Nephron (organoid): Measurements from ENCODE around the gene NCOA5.
A peak's percentile ranks its signal among the peaks of the same experiment; 100 is the strongest.

ENCODE experiments used
- H3K27ac Mint-ChIP-seq, 3 experiments: 2 replicates each; pipeline ENCODE4 v1.8.0; 2020; ENCODE audit warnings: mixed read lengths in 3 of 3, mild to moderate bottlenecking in 2 of 3, moderate library complexity in 1 of 3
- H3K27me3 Mint-ChIP-seq: 2 replicates; pipeline ENCODE4 v1.8.0; 2021; ENCODE audit warnings: low read depth, mild to moderate bottlenecking, moderate library complexity, mixed read lengths
- H3K36me3 Mint-ChIP-seq: 2 replicates; pipeline ENCODE4 v1.8.0; 2020; ENCODE audit warnings: low read depth, mixed read lengths
- H3K4me1 Mint-ChIP-seq: 2 replicates; pipeline ENCODE4 v1.8.0; 2020; ENCODE audit warnings: mixed read lengths
- H3K4me3 Mint-ChIP-seq, 3 experiments: 2 replicates each; pipeline ENCODE4 v1.8.0; 2020; ENCODE audit warnings: mild to moderate bottlenecking in 3 of 3, mixed read lengths in 3 of 3, moderate library complexity in 2 of 3
- H3K9me3 Mint-ChIP-seq: 2 replicates; pipeline ENCODE4 v1.8.0; 2020; ENCODE audit warnings: mixed read lengths
- TF ChIP-seq, protein P1 (sequence below), 3 experiments: fragments of 200-600 bp; sonication (generic); IDR thresholded peaks; one replicate each; pipeline ENCODE4 v1.5.0; 2021; ENCODE audit warnings: antibody characterized with exemption in 3 of 3; ENCODE audit not compliant: unreplicated experiment in 3 of 3

NCOA5 gene

DNA sequence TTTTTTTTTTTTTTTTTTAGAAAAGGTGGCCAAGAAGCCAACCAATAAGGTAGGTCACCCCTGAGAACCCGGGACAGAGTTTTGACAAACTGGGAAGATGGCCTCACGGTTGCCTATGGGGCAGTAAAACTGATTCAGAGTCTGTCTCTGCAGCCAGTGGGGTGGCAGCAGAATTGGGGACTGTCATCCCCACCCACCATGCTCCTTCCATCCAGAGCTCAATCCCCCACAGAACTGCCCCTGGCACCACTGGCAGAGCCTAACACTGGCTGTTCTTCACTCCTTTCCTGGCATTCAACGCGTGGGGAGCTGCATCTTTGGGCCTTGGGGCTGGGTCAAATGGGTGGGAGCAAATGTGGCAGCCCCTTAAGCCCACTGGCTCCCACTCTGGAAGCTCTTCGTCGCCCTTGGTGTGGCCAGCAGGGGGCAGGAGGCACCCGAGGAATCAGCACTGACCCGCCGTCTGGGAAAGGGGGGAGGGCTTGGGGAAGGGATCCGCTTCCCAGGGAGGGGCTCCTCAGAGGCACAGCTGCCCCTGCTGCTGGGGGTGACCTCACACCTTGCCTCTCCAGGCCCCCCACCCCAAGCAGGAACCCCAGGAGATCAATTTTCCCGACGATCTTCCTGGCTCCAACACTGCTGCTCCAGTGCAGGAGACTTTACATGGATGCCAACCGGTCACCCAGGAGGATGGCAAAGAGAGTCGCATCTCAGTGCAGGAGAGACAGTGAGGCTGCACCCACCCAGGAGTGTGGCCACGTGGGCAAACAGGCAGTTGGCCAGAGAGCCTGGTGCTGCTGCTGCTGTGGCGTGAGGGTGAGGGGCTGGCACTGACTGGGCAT lies 38.8 kb upstream of the NCOA5 start:
- H3K27me3 Mint-ChIP-seq: peaks cover 58% of the 10 kb centered on the region
- no peaks in the 10 kb centered on the region for H3K9me3 Mint-ChIP-seq
- TF ChIP-seq, protein P1, sequence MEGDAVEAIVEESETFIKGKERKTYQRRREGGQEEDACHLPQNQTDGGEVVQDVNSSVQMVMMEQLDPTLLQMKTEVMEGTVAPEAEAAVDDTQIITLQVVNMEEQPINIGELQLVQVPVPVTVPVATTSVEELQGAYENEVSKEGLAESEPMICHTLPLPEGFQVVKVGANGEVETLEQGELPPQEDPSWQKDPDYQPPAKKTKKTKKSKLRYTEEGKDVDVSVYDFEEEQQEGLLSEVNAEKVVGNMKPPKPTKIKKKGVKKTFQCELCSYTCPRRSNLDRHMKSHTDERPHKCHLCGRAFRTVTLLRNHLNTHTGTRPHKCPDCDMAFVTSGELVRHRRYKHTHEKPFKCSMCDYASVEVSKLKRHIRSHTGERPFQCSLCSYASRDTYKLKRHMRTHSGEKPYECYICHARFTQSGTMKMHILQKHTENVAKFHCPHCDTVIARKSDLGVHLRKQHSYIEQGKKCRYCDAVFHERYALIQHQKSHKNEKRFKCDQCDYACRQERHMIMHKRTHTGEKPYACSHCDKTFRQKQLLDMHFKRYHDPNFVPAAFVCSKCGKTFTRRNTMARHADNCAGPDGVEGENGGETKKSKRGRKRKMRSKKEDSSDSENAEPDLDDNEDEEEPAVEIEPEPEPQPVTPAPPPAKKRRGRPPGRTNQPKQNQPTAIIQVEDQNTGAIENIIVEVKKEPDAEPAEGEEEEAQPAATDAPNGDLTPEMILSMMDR (IDR thresholded peaks at IDR 0.05; ENCODE audit: unreplicated experiment in 3 of 3): peak; percentile 60 to 63 (median 62)
- H3K4me1 Mint-ChIP-seq: peaks cover 30% of the 10 kb centered on the region
- no peak overlapping the region for H3K4me3 Mint-ChIP-seq
- H3K27ac Mint-ChIP-seq: no peak overlapping the region
- H3K36me3 Mint-ChIP-seq: no peaks in the 10 kb centered on the region

GRCh38 chr20:46127396-46128010 lies 37.7 kb upstream of the NCOA5 start:
- no peaks in the 10 kb centered on the region for H3K9me3 Mint-ChIP-seq
- no peaks in the 10 kb centered on the region for H3K36me3 Mint-ChIP-seq
- TF ChIP-seq, protein P1 (IDR thresholded peaks at IDR 0.05; ENCODE audit: unreplicated experiment in 3 of 3): no peak
- peaks cover 23% of the 10 kb centered on the region for H3K4me1 Mint-ChIP-seq
- peaks cover 59% of the 10 kb centered on the region for H3K27me3 Mint-ChIP-seq
- H3K4me3 Mint-ChIP-seq: no peak overlapping the region
- no peak overlapping the region for H3K27ac Mint-ChIP-seq

DNA sequence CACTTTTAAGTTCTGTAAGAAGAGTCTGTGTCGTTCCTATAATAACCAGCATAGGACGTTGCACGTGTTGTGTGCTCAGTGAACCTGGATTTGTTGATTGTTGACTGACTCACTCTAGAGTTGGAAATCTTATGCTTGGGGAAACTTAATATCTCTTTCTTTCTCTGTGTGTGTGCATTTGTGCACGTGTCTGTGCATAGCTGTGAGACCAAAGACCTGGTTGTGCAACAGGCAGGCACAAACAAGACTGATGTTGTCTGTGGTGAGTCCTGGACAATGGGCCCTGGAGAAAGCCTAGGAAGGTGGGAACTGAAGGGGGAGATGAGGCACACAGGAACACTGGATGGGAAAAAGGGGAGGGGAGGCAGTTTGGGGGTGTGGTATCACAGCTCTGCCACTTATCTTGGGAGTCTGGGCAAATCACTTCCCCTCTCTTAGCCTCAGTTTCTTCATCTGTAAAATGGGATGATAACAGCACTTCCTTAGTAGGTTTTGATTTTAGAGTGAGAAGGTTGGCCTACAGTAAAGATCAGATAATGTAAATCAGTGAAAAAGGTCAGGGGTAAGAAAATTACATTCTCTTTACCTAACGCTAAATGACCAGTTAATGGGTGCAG lies 36.8 kb upstream of the NCOA5 start:
- H3K4me3 Mint-ChIP-seq: no peak overlapping the region
- H3K27me3 Mint-ChIP-seq: peaks cover 56% of the 10 kb centered on the region
- H3K36me3 Mint-ChIP-seq: no peaks in the 10 kb centered on the region
- no peak overlapping the region for H3K27ac Mint-ChIP-seq
- H3K4me1 Mint-ChIP-seq: peaks cover 16% of the 10 kb centered on the region
- no peaks in the 10 kb centered on the region for H3K9me3 Mint-ChIP-seq
- TF ChIP-seq, protein P1 (IDR thresholded peaks at IDR 0.05; ENCODE audit: unreplicated experiment in 3 of 3): no peak

- no peaks in the 10 kb centered on the region for H3K9me3 Mint-ChIP-seq
- TF ChIP-seq, protein P1 (IDR thresholded peaks at IDR 0.05; ENCODE audit: unreplicated experiment in 3 of 3): no peak
- no peak overlapping the region for H3K27ac Mint-ChIP-seq
- peaks cover 40% of the 10 kb centered on the region for H3K27me3 Mint-ChIP-seq
- no peak overlapping the region for H3K4me3 Mint-ChIP-seq
- no peaks in the 10 kb centered on the region for H3K36me3 Mint-ChIP-seq
- no peaks in the 10 kb centered on the region for H3K4me1 Mint-ChIP-seq
Measured at GRCh38 chr20:46123482-46124245, 33.9 kb upstream of the NCOA5 start.

- Mint-ChIP-seq H3K27me3 (peaks cover 44% of the 10 kb centered on the region), H3K4me3 (no peak overlapping the region), H3K36me3 (no peaks in the 10 kb centered on the region), H3K4me1 (no peaks in the 10 kb centered on the region), H3K9me3 (no peaks in the 10 kb centered on the region), H3K27ac (no peak overlapping the region)
- TF ChIP-seq, protein P1 (IDR thresholded peaks at IDR 0.05; ENCODE audit: unreplicated experiment in 3 of 3): no peak
Measured at GRCh38 chr20:46122516-46123481, 33.0 kb upstream of the NCOA5 start.
